Progenitor cell of endocrine pancreas (in vitro differentiated cells): ENCODE results near the gene ERICH2. TPM values are rescaled to one million over a fixed set of nuclear protein-coding genes. Genes with fewer than 3 reads are reported as not detected.
A peak's percentile ranks its signal among the peaks of the same experiment; 100 is the strongest.

Experiments used
- DNase-seq: peaks from one replicate; pipeline ENCODE4 v3.0.0; 2021; ENCODE audit warnings: low spot score; ENCODE audit not compliant: unreplicated experiment
- H3K27ac Mint-ChIP-seq: 2 replicates; pipeline ENCODE4 v1.8.0; 2021; ENCODE audit warnings: mild to moderate bottlenecking, moderate library complexity, mixed read lengths
- H3K27me3 Mint-ChIP-seq: 2 replicates; pipeline ENCODE4 v1.8.0; 2021; ENCODE audit warnings: mixed read lengths
- H3K36me3 Mint-ChIP-seq: 2 replicates; pipeline ENCODE4 v1.8.0; 2022; ENCODE audit warnings: mixed read lengths; ENCODE audit not compliant: insufficient read depth
- H3K4me1 Mint-ChIP-seq: 2 replicates; pipeline ENCODE4 v1.8.0; 2021; ENCODE audit warnings: low read depth, mixed read lengths
- H3K4me3 Mint-ChIP-seq: 2 replicates; pipeline ENCODE4 v1.8.0; 2021; ENCODE audit warnings: low read depth, mild to moderate bottlenecking, moderate library complexity, mixed read lengths
- H3K9me3 Mint-ChIP-seq: 2 replicates; pipeline ENCODE4 v1.8.0; 2021; ENCODE audit warnings: low read depth, mixed read lengths
- CTCF ChIP-seq: fragments of 200-600 bp; sonication (generic); IDR thresholded peaks from one replicate; pipeline ENCODE4 v1.5.0; 2021; ENCODE audit warnings: antibody characterized with exemption, mild to moderate bottlenecking; ENCODE audit not compliant: unreplicated experiment
- total RNA-seq: library from RNA; stranded (reverse); gene quantifications from 2 replicates; pipeline ENCODE4 v1.2.1, GENCODE V29; 2021

Gene ERICH2
- total RNA-seq, 1 donor from 2014 or later, result 1.1 TPM

DNA sequence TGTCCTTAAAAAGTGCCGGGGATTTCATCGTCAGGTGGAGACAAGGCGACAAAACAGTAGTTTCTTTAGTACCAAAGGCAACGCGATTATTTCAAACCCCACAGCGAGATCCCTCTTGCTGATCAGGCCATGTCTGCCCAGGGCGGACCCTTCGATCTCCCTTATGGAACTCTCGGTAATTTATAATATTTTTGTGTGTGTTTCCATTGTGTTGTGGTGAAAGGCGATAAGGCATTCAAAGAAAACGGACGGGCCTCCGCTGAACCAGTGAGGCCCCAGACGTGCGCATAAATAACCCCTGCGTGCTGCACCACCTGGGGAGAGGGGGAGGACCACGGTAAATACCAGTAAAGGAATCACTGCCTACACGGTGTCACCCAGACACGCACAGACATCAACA, 45.1 kb downstream of the ERICH2 start:
- Mint-ChIP-seq H3K4me3 (no peak overlapping the region), H3K4me1 (peaks cover 20% of the 10 kb centered on the region), H3K27ac (no peak overlapping the region), H3K9me3 (no peaks in the 10 kb centered on the region), H3K36me3 (no peaks in the 10 kb centered on the region), H3K27me3 (peaks cover 76% of the 10 kb centered on the region)
- DNase-seq, result no peak
- no peak for TF ChIP-seq CTCF

- peak; percentile 85 for DNase-seq
- TF ChIP-seq CTCF, result peak; percentile 86
- Mint-ChIP-seq H3K27me3 (peaks cover 83% of the 10 kb centered on the region), H3K36me3 (no peaks in the 10 kb centered on the region), H3K4me3 (peak overlapping the region; percentile 40), H3K27ac (no peak overlapping the region), H3K4me1 (peaks cover 24% of the 10 kb centered on the region), H3K9me3 (no peaks in the 10 kb centered on the region)
Measured at GRCh38 chr2:170815746-170816503, 45.7 kb downstream of the ERICH2 start.

GRCh38 chr2:170816504-170817092, 46.4 kb downstream of the ERICH2 start, which contains the start of gene GAD1:
Gene GAD1, plus strand, starts transcription at chr2:170816887. Its CDS starts 1,705 bp downstream, at chr2:170818592.
- Mint-ChIP-seq H3K36me3 (no peaks in the 10 kb centered on the region), H3K27me3 (peaks cover 89% of the 10 kb centered on the region), H3K4me1 (peaks cover 27% of the 10 kb centered on the region), H3K27ac (peak within 1 kb of the TSS; percentile 67), H3K9me3 (no peaks in the 10 kb centered on the region), H3K4me3 (peak within 1 kb of the TSS; percentile 66)
- peak; percentile 47 for DNase-seq
- no peak for TF ChIP-seq CTCF

GRCh38 chr2:170817093-170818035, 47.2 kb downstream of the ERICH2 start:
- peaks cover 27% of the 10 kb centered on the region for H3K4me1 Mint-ChIP-seq
- no peaks in the 10 kb centered on the region for H3K9me3 Mint-ChIP-seq
- H3K4me3 Mint-ChIP-seq, result peak overlapping the region; percentile 66
- DNase-seq, result no peak
- TF ChIP-seq CTCF, result no peak
- peaks cover 96% of the 10 kb centered on the region for H3K27me3 Mint-ChIP-seq
- H3K27ac Mint-ChIP-seq, result peak overlapping the region; percentile 67
- no peaks in the 10 kb centered on the region for H3K36me3 Mint-ChIP-seq
